HPDE6-E6E7 (cell line): ENCODE results near the gene CERKL.

Experiments used
- DNase-seq: peaks from one replicate; pipeline ENCODE4 v3.0.0; 2011; ENCODE audit warnings: missing footprints; ENCODE audit errors: extremely low spot score

Gene CERKL

DNA sequence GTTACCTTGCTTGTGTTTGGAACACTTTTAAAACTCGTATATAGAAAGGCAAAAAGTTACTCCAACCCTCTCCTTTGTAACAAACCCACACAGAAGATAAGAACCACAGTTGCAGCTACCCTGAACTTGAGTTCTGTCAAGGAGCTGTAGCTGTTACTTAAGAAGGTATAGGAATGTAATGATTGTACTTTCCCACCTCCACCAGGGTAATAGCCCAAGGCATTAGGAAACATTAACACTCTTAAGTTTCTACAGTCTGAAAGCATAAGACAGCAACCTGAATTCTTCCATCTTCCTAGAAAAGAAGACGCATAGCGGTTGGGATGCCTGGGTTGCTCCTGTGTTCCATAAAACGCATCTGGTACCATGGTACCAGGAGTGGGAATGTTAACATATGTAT is 156.7 kb downstream of the CERKL start:
- no peak for DNase-seq

DNA sequence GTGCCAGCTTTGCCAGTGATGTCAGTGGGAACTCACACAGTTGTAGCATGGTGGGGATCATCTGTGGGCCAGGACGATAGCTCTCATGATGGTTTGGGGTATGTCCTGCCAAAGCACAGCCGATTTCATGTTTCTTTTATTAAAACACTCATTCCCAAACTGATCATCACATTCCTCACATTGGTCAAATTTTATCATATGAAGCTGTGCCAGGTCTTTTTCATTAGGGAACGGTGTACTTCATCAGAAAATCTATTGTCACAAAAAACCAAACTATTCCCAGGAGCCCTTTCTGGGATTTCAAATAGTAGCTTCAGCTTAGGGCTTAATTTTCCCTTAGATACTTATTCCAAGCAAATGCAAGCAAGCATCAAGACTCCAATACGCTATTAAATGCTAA is 157.7 kb downstream of the CERKL start:
- no peak for DNase-seq
